K562 (cell line): ENCODE results near the gene RPS19BP1. TPM values are rescaled to one million over a fixed set of nuclear protein-coding genes. Genes with fewer than 3 reads are reported as not detected.
A peak's percentile ranks its signal among the peaks of the same experiment; 100 is the strongest.

Experiments
- BRD9 ChIP-seq: fragments of 450-650 bp; IDR thresholded peaks from 2 replicates; pipeline ENCODE4 v1.6.1; 2018; ENCODE audit warnings: low read depth; ENCODE audit not compliant: partially characterized antibody
- CBFA2T3 ChIP-seq: fragments of 450-650 bp; IDR thresholded peaks from 2 replicates; pipeline ENCODE4 v1.6.1; 2017
- HNRNPLL ChIP-seq: fragments of 200-400 bp; formaldehyde crosslinking; IDR thresholded peaks from 2 replicates; pipeline ENCODE4 v1.6.1; 2017; ENCODE audit warnings: low read length, low read depth, mild to moderate bottlenecking; ENCODE audit not compliant: poor library complexity, severe bottlenecking
- NCOA4 ChIP-seq: fragments of 450-650 bp; IDR thresholded peaks from 2 replicates; pipeline ENCODE4 v1.6.1; 2018; ENCODE audit warnings: mild to moderate bottlenecking; ENCODE audit not compliant: partially characterized antibody
- NRF1 ChIP-seq, 2 experiments: fragments of 450-650 bp; IDR thresholded peaks in 1 of 2; conservative IDR thresholded peaks in 1 of 2; 2 replicates each; pipeline ENCODE4 v1.6.1; 2014; ENCODE audit warnings: mild to moderate bottlenecking in 2 of 2
- TBP ChIP-seq: optimal IDR thresholded peaks from 2 replicates; pipeline ENCODE3; 2011; ENCODE audit warnings: low read depth, low read length, improper control_type of control experiment
- THRAP3 ChIP-seq: fragments of 450-650 bp; IDR thresholded peaks from 2 replicates; pipeline ENCODE4 v1.6.1; 2016; ENCODE audit warnings: mild to moderate bottlenecking, inconsistent platforms, borderline replicate concordance
- polyA plus RNA-seq, 8 experiments: library from polyadenylated mRNA; depleted of rRNA in 4 of 8; stranded (reverse) in 5 of 8; unstranded in 3 of 8; fragments of >200 nt; fragmentation: Nextera tagmentation in 2 of 8; fragmentation: Illumina TruSeq in 1 of 8; extraction: Ambion mirVana in 2 of 8; extraction: Trizol in 1 of 8; gene quantifications; 2 replicates each; pipeline versions ENCODE4 v1.2.1 to v1.2.3, GENCODE V29; 2011 to 2014; ENCODE audit warnings: inconsistent platforms in 1 of 8, missing spikeins in 1 of 8
- total RNA-seq, 7 experiments: library from RNA; depleted of rRNA in 6 of 7; stranded (reverse); fragments of >200 nt in 6 of 7; fragmentation: Illumina TruSeq in 2 of 7; extraction: Trizol in 2 of 7; gene quantifications; 2 replicates each; pipeline versions ENCODE4 v1.2.1 to v1.2.3, GENCODE V29; 2011 to 2021; ENCODE audit warnings: low replicate concordance in 1 of 7
- TF ChIP-seq, protein P1 (sequence below), 2 experiments: IDR thresholded peaks in 1 of 2; conservative IDR thresholded peaks in 1 of 2; 2 replicates each; pipeline ENCODE4 v1.6.1; 2016; ENCODE audit warnings: low read depth in 2 of 2, mild to moderate bottlenecking in 1 of 2, missing compliant biosample characterization in 1 of 2, missing genetic modification characterization in 1 of 2, moderate library complexity in 1 of 2
- TF ChIP-seq, protein P2 (sequence below): IDR thresholded peaks from 2 replicates; pipeline ENCODE4 v1.6.1; 2011; ENCODE audit warnings: borderline replicate concordance, low read depth, mild to moderate bottlenecking, moderate library complexity, low read length; ENCODE audit not compliant: insufficient read depth, poor library complexity, severe bottlenecking
- TF ChIP-seq, protein P3 (sequence below): sonication (generic); formaldehyde crosslinking; IDR thresholded peaks from 2 replicates; pipeline ENCODE4 v1.9.0; 2022; ENCODE audit warnings: mild to moderate bottlenecking, missing genetic modification reagents
- TF ChIP-seq, protein P4 (sequence below): fragments of 450-650 bp; formaldehyde crosslinking; IDR thresholded peaks from 2 replicates; pipeline ENCODE4 v1.4.0; 2020; ENCODE audit warnings: mild to moderate bottlenecking, moderate library complexity
- TF ChIP-seq, protein P5 (sequence below): fragments of 450-650 bp; IDR thresholded peaks from 2 replicates; pipeline ENCODE4 v1.6.1; 2016
- TF ChIP-seq, protein P6 (sequence below): fragments of 450-650 bp; IDR thresholded peaks from 2 replicates; pipeline ENCODE4 v1.6.1; 2017; ENCODE audit warnings: antibody characterized with exemption, mild to moderate bottlenecking

Gene RPS19BP1
- total and polyA plus RNA-seq, 9 of the 15 experiments (the other 6 are each of a cell fraction or from before 2014, with no cell fraction given), result 3.0 to 223 (median 84.3) TPM

DNA sequence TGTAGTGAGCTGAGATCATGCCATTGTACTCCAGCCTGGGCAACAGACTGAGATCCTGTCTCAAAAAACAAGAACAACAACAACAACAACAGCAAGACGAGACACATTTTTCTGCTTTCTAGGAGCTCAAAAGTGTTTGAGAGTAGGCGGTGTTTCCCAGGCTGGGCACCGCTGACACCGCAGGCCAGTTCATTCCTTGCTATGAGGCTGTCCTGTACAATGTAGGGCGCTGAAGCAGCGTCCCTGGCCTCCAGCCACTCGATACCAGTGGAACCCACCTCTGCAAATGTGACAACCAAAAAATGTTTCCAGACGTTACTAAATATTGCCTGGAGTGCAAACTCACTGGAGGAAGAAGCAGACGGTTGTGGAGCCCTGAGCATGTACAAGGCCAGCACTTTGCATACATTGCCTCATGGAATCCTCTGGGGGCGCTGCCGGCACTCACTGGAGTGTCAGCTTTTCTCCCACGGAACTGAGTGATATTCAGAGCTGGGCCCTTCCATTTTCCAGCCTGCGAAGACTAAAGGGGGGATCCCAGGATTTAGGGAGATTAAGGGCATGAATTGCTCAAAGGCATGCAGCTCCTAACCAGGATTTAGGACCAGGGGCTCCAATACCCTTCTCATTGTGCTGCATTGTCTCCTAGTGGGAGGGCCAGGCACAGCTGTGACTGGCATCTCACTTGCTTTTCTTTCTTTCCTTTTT is 36.3 kb downstream of the RPS19BP1 start (continued):
- TF ChIP-seq, protein P1, sequence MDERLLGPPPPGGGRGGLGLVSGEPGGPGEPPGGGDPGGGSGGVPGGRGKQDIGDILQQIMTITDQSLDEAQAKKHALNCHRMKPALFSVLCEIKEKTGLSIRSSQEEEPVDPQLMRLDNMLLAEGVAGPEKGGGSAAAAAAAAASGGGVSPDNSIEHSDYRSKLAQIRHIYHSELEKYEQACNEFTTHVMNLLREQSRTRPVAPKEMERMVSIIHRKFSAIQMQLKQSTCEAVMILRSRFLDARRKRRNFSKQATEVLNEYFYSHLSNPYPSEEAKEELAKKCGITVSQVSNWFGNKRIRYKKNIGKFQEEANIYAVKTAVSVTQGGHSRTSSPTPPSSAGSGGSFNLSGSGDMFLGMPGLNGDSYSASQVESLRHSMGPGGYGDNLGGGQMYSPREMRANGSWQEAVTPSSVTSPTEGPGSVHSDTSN (CRISPR knock-in tag; IDR thresholded peaks at IDR 0.05; ENCODE audit: low read depth), result no peak
- TF ChIP-seq, protein P1 (tag; conservative IDR thresholded peaks at IDR 0.05; ENCODE audit: low read depth), result 0 out of 2 replicates have a peak, but pooled peaks have one; percentile 6
- TF ChIP-seq, protein P2, sequence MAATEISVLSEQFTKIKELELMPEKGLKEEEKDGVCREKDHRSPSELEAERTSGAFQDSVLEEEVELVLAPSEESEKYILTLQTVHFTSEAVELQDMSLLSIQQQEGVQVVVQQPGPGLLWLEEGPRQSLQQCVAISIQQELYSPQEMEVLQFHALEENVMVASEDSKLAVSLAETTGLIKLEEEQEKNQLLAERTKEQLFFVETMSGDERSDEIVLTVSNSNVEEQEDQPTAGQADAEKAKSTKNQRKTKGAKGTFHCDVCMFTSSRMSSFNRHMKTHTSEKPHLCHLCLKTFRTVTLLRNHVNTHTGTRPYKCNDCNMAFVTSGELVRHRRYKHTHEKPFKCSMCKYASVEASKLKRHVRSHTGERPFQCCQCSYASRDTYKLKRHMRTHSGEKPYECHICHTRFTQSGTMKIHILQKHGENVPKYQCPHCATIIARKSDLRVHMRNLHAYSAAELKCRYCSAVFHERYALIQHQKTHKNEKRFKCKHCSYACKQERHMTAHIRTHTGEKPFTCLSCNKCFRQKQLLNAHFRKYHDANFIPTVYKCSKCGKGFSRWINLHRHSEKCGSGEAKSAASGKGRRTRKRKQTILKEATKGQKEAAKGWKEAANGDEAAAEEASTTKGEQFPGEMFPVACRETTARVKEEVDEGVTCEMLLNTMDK, result peak; percentile 70
- no peak for TF ChIP-seq CBFA2T3
- peak; percentile 63 to 68 for TF ChIP-seq NRF1 (conservative IDR thresholded peaks at IDR 0.05 in 1 of 2, IDR thresholded peaks at IDR 0.05 in 1 of 2)
- TF ChIP-seq, protein P3, sequence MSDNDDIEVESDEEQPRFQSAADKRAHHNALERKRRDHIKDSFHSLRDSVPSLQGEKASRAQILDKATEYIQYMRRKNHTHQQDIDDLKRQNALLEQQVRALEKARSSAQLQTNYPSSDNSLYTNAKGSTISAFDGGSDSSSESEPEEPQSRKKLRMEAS (CRISPR knock-in tag), result peak; percentile 40; the same call in 1 of the 2 replicates
- TF ChIP-seq HNRNPLL, result no peak
- TF ChIP-seq BRD9, result no peak
- TF ChIP-seq, protein P4, sequence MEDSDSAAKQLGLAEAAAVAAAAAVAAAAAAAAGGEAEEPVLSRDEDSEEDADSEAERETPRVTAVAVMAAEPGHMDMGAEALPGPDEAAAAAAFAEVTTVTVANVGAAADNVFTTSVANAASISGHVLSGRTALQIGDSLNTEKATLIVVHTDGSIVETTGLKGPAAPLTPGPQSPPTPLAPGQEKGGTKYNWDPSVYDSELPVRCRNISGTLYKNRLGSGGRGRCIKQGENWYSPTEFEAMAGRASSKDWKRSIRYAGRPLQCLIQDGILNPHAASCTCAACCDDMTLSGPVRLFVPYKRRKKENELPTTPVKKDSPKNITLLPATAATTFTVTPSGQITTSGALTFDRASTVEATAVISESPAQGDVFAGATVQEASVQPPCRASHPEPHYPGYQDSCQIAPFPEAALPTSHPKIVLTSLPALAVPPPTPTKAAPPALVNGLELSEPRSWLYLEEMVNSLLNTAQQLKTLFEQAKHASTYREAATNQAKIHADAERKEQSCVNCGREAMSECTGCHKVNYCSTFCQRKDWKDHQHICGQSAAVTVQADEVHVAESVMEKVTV (CRISPR knock-in tag), result peak; percentile 17; the same call in 1 of the 2 replicates
- peak; percentile 25 for TF ChIP-seq TBP
- TF ChIP-seq THRAP3, result no peak
- TF ChIP-seq, protein P5, sequence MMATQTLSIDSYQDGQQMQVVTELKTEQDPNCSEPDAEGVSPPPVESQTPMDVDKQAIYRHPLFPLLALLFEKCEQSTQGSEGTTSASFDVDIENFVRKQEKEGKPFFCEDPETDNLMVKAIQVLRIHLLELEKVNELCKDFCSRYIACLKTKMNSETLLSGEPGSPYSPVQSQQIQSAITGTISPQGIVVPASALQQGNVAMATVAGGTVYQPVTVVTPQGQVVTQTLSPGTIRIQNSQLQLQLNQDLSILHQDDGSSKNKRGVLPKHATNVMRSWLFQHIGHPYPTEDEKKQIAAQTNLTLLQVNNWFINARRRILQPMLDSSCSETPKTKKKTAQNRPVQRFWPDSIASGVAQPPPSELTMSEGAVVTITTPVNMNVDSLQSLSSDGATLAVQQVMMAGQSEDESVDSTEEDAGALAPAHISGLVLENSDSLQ, result peak; percentile 47
- TF ChIP-seq NCOA4, result no peak
- TF ChIP-seq, protein P6, sequence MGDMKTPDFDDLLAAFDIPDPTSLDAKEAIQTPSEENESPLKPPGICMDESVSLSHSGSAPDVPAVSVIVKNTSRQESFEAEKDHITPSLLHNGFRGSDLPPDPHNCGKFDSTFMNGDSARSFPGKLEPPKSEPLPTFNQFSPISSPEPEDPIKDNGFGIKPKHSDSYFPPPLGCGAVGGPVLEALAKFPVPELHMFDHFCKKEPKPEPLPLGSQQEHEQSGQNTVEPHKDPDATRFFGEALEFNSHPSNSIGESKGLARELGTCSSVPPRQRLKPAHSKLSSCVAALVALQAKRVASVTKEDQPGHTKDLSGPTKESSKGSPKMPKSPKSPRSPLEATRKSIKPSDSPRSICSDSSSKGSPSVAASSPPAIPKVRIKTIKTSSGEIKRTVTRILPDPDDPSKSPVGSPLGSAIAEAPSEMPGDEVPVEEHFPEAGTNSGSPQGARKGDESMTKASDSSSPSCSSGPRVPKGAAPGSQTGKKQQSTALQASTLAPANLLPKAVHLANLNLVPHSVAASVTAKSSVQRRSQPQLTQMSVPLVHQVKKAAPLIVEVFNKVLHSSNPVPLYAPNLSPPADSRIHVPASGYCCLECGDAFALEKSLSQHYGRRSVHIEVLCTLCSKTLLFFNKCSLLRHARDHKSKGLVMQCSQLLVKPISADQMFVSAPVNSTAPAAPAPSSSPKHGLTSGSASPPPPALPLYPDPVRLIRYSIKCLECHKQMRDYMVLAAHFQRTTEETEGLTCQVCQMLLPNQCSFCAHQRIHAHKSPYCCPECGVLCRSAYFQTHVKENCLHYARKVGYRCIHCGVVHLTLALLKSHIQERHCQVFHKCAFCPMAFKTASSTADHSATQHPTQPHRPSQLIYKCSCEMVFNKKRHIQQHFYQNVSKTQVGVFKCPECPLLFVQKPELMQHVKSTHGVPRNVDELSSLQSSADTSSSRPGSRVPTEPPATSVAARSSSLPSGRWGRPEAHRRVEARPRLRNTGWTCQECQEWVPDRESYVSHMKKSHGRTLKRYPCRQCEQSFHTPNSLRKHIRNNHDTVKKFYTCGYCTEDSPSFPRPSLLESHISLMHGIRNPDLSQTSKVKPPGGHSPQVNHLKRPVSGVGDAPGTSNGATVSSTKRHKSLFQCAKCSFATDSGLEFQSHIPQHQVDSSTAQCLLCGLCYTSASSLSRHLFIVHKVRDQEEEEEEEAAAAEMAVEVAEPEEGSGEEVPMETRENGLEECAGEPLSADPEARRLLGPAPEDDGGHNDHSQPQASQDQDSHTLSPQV, result 0 out of 2 replicates have a peak, but pooled peaks have one; percentile 35
